GM19455 (cell line): ENCODE measurements around the gene PRDX3.
"Not testable (repeated sequence)": the region's sequence is repeated elsewhere in the genome, so short reads cannot be mapped to it uniquely, and the experiment has no call there.

Experiments used
- ATAC-seq: cut with Tn5 transposase; IDR thresholded peaks from one replicate; pipeline ENCODE4 v1.9.1; 2021; ENCODE audit not compliant: unreplicated experiment

The PRDX3 gene

GRCh38 chr10:119206603-119207365 lies 28.2 kb upstream of the PRDX3 start:
- ATAC-seq = peak; percentile 59

DNA sequence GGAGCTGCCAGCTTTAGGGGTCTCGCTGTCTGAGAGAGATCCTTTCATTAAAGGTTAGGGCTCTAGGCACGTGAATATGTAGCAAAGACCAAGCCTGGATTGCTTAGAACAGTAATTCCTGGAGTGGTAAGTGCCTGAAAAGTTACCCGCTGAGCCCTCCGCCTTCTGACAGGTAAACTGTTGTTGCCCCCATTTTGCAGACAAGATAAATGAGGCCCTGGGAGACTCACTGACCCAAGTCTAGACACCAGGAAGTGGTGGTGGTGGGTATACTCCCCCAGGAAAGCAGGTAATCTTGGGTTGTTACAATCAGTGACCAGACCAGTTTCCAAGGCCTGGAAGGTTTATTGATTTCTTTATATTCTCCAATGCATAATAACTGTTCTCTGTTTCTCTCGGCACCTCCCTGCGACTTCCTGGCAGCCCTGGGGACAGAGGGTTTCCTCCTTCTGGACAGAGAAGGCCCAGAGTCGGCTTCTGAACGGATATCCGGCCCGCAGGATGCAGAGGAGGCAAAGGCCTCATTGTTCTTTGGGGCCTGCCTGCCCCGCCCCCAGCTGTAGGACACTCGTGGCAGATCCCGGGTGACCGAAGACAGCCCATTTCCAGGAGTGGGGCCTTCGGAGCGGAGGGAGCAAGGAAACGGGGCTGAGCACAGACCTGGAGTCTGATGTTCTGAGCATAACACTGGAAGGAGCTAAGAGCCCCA lies 27.4 kb upstream of the PRDX3 start:
- ATAC-seq = peak; percentile 31

DNA sequence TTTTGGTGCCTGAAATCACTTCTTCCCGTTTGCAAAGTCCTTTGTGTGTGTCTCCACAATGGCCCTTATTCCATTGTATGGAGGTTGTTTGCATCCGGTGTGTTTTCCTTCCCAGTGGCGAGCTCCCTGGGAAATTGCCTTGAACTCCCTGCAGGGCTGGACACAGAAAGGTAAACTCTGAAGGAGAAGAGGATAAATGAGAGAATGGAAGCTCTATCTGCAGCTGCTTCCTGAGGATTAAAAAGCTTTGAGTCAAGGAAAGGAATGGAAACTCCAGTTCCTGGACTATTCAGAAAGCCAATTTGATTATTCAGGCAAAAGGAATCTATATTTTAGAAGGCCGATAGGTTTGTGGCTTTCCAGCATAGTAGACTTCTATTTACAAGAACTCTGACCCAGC lies 24.4 kb upstream of the PRDX3 start:
- no peak for ATAC-seq

GRCh38 chr10:119201233-119201632 lies 22.6 kb upstream of the PRDX3 start:
- ATAC-seq = no peak

DNA sequence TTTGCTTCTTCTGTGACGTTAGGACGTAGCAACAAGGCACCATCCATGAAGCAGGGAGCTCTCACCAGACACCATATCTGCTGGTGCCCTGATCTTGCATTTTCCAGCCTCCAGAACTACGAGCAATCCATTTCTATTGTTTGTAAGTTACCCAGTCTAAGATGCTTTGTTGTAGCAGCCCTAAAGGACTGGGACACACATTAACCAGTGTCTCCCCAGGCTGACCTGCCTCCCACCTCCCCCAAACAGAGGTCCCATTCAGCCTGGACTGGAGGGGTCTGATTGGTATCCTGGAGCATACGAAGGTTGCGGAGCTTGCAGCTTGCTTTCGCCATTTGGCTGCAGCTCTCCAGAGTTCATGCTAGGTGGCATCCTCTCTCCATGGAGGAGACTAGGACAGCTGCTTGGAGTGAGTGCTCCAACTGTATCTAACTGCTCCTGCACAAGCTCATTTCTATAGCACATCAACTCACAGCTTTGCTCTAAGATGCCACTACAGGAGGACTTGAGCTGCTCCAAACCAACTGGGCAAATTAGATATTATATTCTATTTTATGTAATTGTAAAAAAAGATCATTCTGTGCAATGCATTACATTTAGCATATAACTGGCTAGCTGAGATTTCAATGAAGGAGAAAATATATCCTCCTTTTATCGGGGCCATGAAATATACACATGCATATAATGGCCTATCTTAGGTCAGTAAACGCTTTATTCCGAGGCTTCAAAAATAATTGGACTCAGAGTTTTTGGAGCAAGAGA lies 20.8 kb upstream of the PRDX3 start:
- ATAC-seq = no peak

- ATAC-seq = no peak
Observed at GRCh38 chr10:119198438-119198837, 19.8 kb upstream of the PRDX3 start.

- no peak for ATAC-seq
Observed at GRCh38 chr10:119197921-119198320, 19.3 kb upstream of the PRDX3 start.

GRCh38 chr10:119191881-119192280 lies 13.3 kb upstream of the PRDX3 start:
- no peak for ATAC-seq

DNA sequence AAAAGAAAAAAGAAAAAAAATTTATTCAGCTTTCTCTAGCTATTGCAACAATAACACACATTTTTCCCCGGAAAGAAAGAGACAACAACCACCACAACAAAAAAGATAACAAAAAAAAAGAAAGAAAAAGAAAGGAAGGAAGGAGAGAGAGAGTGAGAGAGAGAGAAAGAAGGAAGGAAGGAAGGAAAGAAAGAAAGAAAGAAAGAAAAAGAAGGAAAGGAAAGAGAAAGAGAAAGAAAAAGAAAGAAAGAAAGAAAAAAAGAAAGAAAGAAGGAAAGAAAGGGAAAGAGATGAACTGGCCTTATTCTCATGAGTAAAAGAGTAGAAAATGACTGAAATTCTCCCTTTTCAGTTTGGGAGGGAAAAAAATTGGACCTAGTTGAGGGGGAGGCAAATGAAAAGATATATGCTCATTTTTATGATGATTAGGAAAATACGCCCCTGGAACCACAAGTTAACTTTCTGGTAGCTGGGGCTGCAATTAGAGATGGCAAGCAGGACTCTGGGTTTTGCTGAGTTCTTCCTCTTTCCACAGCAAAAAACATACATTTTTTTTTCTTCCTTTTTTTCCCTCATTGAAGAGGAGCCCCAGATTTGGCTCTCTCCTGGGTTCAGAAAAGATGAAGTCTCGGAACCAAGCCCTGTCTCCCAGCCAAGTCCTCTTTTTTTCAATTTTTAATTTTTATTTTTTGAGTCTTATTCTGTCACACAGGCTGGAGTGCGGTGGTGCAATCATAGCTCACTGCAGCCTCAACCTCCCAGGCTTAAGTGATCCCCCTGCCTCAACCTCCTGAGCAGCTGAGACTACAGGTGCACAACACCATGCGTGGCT lies 12.6 kb upstream of the PRDX3 start:
- ATAC-seq = no peak

DNA sequence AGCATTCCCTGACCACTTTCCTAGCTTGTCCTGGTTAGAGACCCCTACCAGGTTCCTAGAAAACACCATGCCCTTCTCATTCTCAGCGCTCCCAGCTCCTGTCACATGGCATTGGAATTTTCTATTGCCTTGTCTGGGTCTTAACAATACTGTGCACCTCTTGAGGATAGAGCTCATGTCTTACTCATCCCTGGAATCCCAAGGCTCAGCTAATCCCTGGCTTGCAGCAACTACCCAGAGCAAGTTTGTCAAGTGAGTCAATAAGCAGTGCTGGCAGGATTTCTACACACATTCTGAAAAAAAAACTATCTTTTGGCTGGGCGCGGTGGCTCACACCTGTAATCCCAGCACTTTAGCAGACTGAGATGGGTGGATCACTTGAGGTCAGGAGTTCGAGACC lies 11.7 kb upstream of the PRDX3 start:
- ATAC-seq = no peak

- no peak for ATAC-seq
Observed at GRCh38 chr10:119189811-119190282, 11.2 kb upstream of the PRDX3 start.

DNA sequence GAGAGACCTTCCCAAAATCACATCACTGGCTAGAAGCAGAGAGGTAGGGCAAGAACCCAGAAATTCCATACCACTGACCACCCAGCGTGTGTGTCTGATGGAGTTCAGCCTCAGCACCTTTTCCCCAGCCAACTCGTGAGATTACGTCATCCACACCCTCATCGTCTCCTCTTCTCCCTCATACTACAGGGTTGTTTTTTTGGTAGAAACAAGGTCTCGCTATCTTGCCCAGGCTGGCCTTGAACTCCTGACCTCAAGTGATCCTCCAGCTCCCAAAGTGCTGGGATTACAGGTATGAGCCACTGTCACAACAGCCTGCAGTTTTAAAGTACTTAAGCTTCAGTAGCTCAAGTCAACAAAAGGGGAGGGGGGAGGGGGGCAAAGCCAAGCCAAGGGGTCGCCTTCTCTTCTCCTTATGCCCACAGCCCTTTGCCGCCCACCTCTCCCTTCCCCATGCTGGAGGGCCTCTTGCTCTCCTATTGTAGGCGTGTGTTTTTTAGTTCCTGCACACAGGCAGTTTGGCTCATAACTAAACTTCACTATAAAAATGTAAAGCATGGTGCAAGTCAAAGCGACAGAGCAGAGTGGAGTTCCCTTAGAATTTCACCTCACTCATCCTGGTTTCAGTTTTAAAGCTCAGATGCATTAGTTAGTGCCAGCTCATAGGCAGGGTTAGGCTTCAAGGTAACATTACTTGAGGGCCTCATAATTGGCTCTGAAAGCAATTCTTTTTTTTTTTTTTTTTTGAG lies 5.2 kb upstream of the PRDX3 start:
- ATAC-seq = no peak

GRCh38 chr10:119180850-119181400 lies 2.3 kb upstream of the PRDX3 start:
- not testable (repeated sequence) for ATAC-seq

DNA sequence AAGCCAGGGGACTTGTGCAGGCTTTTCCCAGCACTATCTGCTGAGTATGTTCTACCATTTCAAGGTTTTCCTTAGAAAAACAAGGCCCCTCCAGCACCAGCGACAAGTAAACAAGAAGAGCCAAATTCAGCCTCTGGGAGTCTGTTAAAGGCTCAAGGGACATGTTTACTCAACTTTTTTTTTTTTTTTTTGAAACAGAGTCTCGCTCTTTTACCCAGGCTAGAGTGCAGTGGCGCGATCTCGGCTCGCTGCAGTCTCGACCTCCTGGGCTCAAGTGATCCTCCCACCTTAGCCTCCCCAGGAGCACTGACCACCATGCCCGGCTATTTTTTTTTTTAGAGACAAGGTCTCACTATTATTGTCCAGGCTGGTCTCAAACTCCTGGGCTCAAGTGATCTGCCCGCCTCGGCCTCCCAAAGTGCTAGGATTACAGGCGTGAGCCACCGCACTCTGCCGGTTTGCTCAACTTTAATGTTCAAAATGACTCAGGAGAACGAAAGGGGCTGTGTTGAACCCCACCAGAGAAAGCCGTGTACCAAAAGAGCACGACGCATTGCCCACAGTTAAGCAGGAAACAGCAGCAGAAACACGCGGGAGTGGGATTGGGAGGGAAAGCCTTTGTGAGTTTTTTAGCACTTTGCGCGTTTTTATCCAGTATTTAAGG lies 772 bp downstream of the PRDX3 start:
- ATAC-seq = peak; percentile 8

- no peak for ATAC-seq
Observed at GRCh38 chr10:119176166-119176565, 2.4 kb downstream of the PRDX3 start.

- no peak for ATAC-seq
Observed at GRCh38 chr10:119174109-119174508, 4.5 kb downstream of the PRDX3 start.

DNA sequence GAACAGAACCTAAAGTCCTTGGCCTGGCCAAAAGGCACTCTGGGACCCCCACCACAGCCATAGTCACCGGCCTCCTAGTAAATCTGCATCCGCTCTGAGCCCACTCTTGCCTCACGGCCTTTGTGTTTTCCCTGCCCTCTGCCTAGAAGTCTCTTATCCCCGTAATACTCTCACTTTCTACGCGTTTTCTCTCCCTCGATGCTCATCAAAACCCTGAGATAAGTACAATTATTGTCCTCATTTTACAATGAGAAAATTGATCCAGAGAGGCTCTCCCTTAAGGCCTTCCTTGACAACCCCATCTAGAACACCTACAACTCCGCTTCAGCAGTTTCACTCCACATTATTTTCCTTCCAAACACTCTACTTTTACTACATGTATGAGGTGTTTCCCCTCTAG lies 11.6 kb downstream of the PRDX3 start:
- no peak for ATAC-seq

DNA sequence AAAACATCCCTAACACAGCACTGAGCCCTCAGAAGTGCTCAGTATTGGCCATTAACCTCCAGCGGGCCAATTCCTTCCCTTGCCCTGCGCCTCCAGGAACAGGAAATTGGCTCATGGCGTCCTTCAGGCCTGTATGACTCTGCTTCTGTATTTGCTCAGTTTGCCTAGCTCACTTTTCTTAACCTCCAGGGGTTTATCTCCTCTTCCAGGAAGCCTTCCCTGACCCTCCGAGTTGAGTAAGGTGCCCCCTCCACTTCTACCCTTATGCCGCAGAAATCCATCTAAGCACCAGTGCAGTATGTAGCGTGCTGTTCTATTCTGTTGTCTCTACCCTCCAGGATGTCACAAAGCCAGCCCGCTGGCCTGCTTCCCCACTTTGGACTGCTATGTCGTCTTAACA lies 12.0 kb downstream of the PRDX3 start:
- ATAC-seq = no peak

GRCh38 chr10:119166118-119166500 lies 12.5 kb downstream of the PRDX3 start:
- ATAC-seq = peak; percentile 1
